ENCODE results near the gene OR5H6.
"Not testable (repeated sequence)": the region's sequence is repeated elsewhere in the genome, so short reads cannot be mapped to it uniquely, and the experiment has no call there.

GRCh38 chr3:98256026-98256425, 8.0 kb upstream of the OR5H6 start:
- TF ChIP-seq HCFC1 (IDR thresholded peaks at IDR 0.05; ENCODE audit: low read depth, low read length); CTCF (CRISPR knock-in tag; IDR thresholded peaks at IDR 0.05); FOXP4 (CRISPR knock-in tag; IDR thresholded peaks at IDR 0.05); NPAS2 (CRISPR knock-in tag; IDR thresholded peaks at IDR 0.05; ENCODE audit: borderline replicate concordance); TAF1 (CRISPR knock-in tag; IDR thresholded peaks at IDR 0.05); CHD2 (IDR thresholded peaks at IDR 0.05; ENCODE audit: low read depth, low read length); PREB (CRISPR knock-in tag; IDR thresholded peaks at IDR 0.05): not testable (repeated sequence)

Data from HepG2 (cell line).